ENCODE results near the gene TBC1D2B.

TBC1D2B gene

GRCh38 chr15:78073046-78073787 is 4.3 kb downstream of the TBC1D2B start:
- no peak for DNase-seq (ENCODE audit: low read depth, low spot score)
- no peak overlapping the region for H3K4me3 ChIP-seq (ENCODE audit: low read depth, low read length)
- no peak for TF ChIP-seq CTCF (IDR thresholded peaks at IDR 0.05; ENCODE audit: low read depth, low read length)
- in situ Hi-C loops (cut with HindIII; ENCODE audit: low sequenced_read_pairs): no loop called here

- H3K4me3 ChIP-seq (ENCODE audit: low read depth, low read length): no peak overlapping the region
- peak; percentile 70 for DNase-seq (ENCODE audit: low read depth, low spot score)
- in situ Hi-C loops (cut with HindIII; ENCODE audit: low sequenced_read_pairs): no loop called here
- TF ChIP-seq CTCF (IDR thresholded peaks at IDR 0.05; ENCODE audit: low read depth, low read length): no peak
Measured at GRCh38 chr15:78072080-78072892, 5.2 kb downstream of the TBC1D2B start.

- in situ Hi-C loops (cut with HindIII; ENCODE audit: low sequenced_read_pairs): no loop called here
- DNase-seq (ENCODE audit: low read depth, low spot score): no peak
- no peak for TF ChIP-seq CTCF (IDR thresholded peaks at IDR 0.05; ENCODE audit: low read depth, low read length)
- no peak overlapping the region for H3K4me3 ChIP-seq (ENCODE audit: low read depth, low read length)
Measured at GRCh38 chr15:78071383-78071782, 6.1 kb downstream of the TBC1D2B start.

- no peak overlapping the region for H3K4me3 ChIP-seq (ENCODE audit: low read depth, low read length)
- no peak for TF ChIP-seq CTCF (IDR thresholded peaks at IDR 0.05; ENCODE audit: low read depth, low read length)
- in situ Hi-C loops (cut with HindIII; ENCODE audit: low sequenced_read_pairs): no loop called here
- no peak for DNase-seq (ENCODE audit: low read depth, low spot score)
Measured at GRCh38 chr15:78070049-78070700, 7.3 kb downstream of the TBC1D2B start.

- in situ Hi-C loops (cut with HindIII; ENCODE audit: low sequenced_read_pairs): no loop called here
- no peak overlapping the region for H3K4me3 ChIP-seq (ENCODE audit: low read depth, low read length)
- DNase-seq (ENCODE audit: low read depth, low spot score): no peak
- no peak for TF ChIP-seq CTCF (IDR thresholded peaks at IDR 0.05; ENCODE audit: low read depth, low read length)
Measured at GRCh38 chr15:78069462-78070029, 8.0 kb downstream of the TBC1D2B start.

GRCh38 chr15:78069052-78069414 is 8.5 kb downstream of the TBC1D2B start:
- no peak for DNase-seq (ENCODE audit: low read depth, low spot score)
- in situ Hi-C loops (cut with HindIII; ENCODE audit: low sequenced_read_pairs): no loop called here
- H3K4me3 ChIP-seq (ENCODE audit: low read depth, low read length): no peak overlapping the region
- TF ChIP-seq CTCF (IDR thresholded peaks at IDR 0.05; ENCODE audit: low read depth, low read length): no peak
